Right kidney (tissue), 9 donors: ENCODE measurements around the gene CST2.
"Not testable (repeated sequence)": the region's sequence is repeated elsewhere in the genome, so short reads cannot be mapped to it uniquely, and the experiment has no call there.

Source experiments
- DNase-seq: peaks from one replicate; pipeline ENCODE4 v3.0.0-alpha.2; 2016
- long read RNA-seq, 8 donors: transcript quantifications; one replicate each; lab custom pipeline, GENCODE V29; 2026

Gene CST2, protein sequence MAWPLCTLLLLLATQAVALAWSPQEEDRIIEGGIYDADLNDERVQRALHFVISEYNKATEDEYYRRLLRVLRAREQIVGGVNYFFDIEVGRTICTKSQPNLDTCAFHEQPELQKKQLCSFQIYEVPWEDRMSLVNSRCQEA
- long read RNA-seq, donor 1 = 0 reads
- long read RNA-seq, donor 2 = 0 reads
- long read RNA-seq, donor 3 = 0 reads
- long read RNA-seq, donor 4 = 0 reads
- long read RNA-seq, donor 5 = 0 reads
- long read RNA-seq, donor 6 = 0 reads
- long read RNA-seq, donor 7 = 0 reads
- long read RNA-seq, donor 8 = 0 reads

DNA sequence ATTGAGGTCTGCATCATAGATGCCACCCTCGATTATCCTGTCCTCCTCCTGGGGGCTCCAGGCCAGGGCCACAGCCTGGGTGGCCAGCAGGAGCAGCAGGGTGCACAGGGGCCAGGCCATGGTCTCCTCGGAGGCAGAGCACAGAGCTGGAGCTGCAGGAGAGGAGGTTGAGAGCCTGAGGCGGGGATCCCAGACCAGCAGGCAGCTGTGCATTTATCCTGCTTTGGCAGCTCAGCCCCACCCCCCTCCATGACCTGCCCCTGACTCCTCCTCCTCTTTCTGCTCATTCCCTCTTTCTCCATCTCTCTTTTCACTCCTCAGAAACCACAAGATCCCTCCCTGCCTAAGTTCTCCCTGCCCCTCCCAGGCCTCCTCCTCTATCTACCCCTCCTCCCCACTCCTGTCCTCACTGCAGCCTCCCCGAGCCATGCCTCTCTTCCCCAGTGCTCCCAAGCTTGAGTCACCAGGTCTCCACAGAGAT, at the start of gene CST2:
Gene CST2, minus strand, starts transcription at position 189 of the 481 bp plus-strand sequence. Its CDS starts 69 bp downstream, at position 120.
- DNase-seq = no peak

DNA sequence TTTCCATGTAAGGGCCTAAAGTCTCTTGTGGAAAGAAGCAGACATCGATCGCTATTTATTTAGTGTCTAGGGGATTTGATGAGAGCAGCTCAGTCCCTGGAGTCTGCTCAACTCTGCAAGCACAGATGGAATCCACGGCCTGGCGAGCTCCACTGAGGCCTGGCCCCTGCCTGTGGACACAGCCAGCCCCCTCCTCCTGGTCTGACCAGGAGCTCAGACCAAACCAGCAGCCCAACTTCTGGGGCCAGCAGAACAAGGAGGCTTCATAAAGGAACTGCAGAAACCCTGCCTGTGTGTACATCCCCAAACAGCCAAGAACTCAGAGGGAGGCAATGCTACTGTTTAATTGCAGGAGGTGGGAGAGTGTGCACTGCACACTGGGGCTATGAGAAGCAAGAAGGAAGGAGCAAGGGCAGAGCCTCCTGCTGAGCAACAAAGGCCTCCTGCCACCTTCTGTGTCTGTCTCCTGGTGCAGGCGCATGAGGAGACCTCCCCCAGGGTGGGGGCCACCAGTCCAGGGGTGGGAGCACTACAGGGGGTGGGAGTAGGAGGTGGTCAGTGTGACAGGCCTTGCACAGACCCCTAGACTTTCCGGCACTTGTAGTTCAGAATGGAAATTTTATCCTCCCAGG, 49.2 kb upstream of the CST2 start:
- no peak for DNase-seq

DNA sequence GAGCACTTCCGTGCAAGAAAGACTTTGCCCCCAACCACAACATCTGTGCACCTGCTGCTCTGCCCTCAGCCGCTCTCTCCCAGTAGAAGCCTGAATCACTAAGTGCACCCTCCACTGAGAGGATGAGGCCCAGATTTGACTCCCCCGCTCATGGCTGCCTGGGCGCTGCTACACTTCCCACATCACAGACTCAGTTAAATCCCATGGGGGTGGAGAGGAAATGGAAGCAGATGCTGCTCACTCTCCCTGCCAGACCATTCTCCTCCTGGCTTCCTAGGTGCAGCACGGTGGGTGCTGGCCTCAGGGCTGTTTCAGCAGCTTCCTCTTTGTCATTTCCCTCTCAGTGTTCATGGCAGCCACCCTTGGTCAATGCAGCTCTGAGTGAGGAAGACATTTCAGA, 48.2 kb upstream of the CST2 start:
- DNase-seq = no peak

DNA sequence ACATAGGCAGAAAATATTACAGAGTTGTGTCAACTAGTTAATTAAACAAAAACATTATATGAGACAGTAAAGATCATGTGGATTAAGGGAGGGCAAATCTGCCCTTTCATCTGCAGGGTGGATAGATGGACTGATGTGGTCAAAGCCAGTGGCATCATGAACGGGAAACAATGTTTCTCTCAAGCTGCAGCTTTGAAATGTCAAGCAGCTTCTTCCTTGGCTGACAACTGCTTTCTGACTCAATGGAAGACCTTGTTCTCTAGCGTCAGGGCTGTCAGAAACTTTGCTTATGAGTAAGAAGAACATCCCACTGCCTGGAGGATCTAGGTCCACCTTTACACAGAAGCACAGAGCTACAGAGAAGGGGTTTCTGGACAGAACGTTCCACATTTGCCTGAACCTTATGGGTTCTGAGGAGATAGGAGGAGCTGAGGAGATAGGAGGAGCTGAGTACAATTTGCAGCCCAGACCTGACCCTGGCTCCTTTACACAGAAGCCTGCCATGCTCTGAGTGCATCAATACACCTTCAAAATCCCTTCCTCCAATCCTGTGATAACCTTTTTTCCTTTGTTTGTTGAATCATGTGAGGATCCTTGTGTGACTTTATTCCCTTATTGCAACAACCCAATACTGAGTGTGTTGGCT, 47.0 kb upstream of the CST2 start:
- no peak for DNase-seq

DNA sequence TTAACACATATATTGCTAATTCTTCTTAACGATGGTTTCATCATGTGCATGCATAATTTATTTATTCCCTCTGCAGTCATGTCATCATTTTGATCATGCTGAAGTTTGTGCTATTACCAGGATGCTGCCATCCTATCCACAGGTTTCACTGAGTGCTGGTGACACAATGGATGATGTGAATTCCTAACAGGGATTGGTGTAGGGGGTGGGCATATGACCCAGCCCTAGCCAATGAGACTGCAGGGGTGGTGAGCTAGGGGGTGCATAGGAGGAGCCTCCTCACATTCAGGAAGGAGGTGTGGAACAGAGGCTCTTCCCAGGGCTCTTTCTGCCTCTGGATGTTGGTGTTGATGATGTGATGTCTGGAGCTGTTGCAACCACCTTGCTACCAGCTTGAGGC, 45.5 kb upstream of the CST2 start:
- no peak for DNase-seq

DNA sequence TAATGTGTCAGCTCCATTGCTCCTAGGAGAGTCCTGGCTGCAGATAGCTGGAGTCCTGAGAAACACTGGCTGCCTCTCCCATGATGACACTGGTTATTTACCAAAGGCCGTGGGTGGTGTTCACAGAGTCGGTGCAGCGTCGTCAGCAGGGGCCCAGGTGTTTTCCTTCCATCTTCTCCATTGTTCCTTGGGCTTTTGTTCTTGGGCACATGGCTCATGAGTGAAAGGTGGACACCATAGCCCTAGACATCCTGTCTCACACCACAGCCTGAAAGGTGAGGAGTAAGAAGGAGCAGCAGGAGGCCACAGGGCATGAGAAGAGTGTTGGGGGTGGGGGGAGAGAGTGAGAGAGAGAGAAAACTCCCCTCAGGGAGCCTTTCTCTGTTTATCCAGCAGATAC, 43.9 kb upstream of the CST2 start:
- DNase-seq = no peak

DNA sequence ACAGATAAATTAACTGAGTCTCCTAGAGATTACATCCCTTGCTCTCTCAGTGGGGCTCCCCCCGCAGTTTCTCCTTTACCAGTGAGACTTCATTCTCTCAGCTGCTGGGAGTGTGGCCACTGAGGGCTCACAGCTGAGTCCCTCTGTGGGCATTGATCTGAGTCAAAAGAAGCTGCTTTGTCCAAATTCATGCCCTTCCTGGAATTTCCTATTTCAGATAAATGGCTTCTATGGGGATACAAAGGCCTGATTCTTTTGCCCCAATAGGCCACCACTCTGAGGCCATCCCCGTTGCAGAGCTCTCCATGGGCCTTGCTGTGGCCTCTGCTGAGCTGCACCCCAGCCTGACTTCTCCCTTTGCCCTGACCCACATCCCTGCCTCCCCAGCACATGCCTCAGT, 43.0 kb upstream of the CST2 start:
- no peak for DNase-seq

DNA sequence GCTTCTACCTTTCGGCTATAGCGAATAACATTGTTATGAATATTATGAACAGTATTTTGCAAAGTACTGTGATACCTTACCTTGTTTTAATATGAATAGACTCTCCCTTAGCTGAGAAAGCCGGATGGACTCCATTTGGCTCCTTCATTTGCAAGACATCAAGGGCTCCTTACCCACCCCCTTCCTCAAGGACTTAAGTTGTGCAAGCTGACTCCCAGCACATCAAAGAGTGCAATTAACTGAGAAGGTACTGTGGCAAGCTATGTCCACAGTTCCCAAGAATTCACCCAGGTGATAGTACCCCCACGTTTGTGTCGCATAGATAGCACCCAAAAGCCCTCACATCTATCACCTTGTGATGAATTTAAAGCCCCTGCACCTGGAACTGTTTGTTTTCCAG, 41.8 kb upstream of the CST2 start:
- DNase-seq = no peak

DNA sequence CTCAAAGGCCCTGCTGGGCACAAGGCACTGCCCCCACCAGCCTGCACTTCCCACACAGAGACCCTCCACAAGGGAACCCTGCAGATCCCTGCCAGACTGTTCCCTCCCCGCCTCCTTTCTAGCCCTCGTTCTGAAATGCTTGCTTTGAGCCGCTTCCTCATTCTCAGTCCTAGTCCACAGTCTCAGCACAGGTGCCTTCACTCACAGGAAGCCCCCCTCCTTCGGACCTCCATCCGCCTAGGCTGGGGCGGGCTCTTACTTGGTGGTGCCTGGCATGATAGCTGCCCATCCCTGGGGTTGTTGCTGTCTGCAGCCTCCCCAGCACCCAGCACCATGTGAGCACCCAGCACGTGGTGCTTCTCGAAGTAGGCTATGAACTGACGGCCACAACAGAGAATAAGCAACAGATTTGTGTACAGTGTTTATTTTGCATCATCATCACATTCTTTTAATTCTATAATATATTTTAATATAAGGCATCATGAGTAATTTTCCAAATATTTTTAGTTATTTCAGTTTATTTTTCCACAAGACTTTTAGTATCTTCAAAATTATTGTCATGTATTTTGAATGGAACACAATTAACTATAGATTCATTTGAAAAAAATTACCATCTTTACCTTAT, 40.7 kb upstream of the CST2 start:
- no peak for DNase-seq

DNA sequence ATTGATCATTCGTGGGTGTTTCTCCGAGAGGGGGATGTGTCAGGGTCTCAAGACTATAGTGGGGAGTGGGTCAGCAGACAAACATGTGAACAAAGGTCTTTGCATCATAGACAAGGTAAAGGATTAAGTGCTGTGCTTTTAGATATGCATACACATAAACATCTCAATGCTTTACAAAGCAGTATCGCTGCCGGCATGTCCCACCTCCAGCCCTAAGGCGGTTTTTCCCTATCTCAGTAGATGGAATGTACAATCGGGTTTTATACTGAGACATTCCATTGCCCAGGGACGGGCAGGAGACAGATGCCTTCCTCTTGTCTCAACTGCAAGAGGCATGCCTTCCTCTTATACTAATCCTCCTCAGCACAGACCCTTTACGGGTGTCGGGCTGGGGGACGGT, 34.2 kb upstream of the CST2 start:
- DNase-seq = not testable (repeated sequence)

DNA sequence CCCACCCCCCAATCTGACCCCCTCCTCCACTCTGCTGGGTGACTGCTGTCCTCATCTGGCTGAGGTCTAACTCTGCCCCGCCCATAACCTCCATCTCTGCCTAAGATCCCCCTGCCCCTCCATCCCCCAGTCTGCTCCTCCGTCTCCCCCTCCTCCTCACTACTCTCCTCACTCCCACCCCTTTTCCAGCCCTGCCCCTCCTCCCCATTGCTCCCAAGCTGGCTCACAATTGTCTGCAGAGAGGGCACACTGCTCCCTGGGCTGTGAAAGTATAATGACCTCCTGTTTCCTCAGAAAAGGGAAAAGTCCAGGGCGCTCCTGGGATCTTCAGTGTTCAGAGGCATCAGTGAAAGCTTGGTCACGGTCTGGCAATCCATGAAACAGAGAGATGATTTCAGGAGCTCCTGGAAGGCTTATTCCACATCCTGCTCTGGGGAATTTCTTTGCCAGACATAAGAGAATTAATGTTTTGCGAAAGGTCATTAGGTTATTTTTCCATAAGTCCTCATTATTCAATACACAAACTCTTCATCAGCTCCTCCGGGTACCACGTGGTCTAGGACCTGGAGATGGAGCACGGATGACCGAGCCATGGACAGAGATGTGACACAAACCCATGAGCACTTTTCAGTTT, 31.6 kb upstream of the CST2 start:
- DNase-seq = no peak

DNA sequence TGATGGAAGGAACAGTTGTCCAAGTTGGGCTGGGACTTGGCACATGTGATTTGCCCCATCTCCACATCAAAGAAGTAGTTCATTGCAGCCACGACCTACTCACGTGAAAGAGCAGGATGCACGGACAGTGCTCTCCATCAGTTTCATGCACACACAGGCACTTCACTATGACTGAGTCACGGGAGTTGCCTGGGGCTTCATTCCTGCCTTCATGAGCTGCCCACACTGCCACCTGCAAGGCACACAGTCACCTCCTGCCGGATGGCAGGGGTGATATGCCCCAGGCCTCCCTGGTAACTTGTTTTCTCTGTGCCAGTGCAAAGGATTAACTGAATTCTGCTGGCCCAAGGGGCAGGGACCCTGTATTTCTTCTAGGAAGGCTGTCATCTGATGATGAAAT, 30.2 kb upstream of the CST2 start:
- DNase-seq = no peak

DNA sequence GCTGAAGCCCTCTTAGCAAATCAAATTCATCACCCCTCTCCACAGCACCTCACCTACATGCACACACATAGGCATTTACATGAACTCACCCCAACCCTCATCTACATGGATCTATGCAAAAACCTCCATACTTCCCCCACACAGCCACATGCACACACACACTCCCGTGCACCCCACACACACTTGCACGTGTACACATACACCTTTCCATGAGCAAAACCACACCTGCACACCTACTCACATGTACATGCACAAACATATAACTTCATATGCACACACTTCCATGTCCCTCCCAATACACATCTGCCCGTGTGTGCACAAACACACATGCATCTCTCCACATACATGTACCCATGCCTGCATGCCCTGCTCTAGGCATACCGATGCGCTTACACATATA, 29.7 kb upstream of the CST2 start:
- no peak for DNase-seq

DNA sequence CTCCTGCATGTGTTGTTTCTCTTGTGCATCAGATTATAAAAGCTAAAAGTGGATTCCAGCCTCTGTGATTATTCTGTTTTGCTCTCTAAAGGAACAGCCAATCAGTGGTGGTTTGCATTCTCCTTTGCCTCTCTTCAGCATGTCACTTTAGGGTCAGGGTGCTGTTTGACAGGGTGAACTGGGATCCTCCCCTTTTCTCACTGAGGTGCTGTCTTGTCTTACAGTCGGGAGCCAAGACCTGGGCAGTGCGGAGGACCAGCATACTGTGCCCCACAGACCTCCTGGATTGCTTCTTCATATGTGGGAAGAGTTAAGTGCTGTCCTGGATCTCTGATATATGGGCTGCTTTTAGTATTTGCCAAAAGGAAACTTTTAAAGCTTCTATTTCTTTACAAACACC, 15.2 kb upstream of the CST2 start:
- no peak for DNase-seq

DNA sequence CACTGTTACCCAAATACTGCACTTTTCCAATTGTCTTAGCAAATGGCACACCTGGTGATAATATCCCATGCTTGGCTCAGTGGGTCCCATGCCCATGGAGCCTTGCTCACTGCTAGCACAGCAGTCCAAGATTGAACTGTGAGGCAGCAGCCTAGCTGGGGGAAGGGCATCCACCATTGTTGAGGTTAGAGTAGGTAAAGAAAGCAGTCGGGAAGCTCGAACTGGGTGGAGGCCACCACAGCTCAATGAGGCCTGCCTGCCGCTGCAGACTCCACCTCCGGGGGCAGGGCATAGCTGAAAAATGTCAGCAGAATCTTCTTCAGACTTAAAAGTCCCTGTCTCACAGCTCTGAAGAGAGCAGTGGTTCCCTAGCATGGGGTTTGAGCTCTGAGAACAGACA, 9.2 kb upstream of the CST2 start:
- DNase-seq = no peak

DNA sequence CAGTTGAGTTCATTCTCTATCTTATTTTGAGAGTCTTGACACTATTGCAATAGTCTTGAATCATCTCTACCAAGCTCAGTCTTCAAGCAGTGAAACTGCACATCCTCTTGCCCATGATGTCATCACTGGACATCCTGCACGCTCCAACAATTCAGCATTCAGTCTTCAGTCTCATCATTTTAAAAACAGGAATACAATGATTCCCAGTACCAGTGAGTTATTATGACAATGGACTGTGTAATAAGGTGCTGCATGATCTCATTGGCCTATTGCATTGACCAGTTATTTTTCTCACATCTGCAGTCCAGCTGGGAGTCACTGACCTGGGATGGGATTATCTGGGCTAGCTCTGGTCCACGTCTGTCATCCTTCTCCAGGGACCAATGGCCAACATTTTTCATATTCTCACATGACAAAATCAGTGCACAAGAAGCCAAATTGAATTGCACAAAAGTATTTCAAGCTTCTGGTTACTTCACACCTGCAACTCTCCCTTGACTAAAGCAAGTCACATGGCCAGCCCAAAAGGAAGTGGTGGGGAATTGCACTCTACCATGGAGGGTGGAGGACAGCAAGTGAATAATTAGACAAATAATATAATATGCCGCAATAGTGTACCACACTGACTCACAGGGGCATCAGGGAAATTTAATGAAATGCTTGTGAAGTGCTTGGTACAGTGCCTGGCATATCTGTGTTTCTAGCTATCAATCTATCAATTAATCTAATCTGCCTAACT, 6.4 kb upstream of the CST2 start:
- no peak for DNase-seq

DNA sequence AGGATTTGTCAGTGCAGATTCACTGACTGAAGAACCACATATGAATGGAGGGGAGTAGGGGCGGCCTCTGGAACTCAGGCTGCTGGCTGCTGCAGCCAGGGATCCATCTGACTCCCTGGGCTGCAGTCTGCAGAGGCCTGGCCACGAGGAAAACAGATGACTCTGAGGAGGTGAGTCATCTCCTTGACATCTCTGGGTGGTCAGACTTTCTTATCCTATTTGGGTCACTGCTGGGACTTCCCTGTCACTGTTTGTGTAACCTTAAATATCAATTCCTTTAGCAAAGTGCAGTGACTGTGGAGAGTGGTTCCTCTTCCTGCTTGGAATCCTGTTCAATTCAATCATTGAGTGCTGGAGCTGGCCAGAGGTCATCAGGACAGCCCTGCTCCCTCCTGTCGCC, 5.4 kb upstream of the CST2 start:
- DNase-seq = not testable (repeated sequence)

DNA sequence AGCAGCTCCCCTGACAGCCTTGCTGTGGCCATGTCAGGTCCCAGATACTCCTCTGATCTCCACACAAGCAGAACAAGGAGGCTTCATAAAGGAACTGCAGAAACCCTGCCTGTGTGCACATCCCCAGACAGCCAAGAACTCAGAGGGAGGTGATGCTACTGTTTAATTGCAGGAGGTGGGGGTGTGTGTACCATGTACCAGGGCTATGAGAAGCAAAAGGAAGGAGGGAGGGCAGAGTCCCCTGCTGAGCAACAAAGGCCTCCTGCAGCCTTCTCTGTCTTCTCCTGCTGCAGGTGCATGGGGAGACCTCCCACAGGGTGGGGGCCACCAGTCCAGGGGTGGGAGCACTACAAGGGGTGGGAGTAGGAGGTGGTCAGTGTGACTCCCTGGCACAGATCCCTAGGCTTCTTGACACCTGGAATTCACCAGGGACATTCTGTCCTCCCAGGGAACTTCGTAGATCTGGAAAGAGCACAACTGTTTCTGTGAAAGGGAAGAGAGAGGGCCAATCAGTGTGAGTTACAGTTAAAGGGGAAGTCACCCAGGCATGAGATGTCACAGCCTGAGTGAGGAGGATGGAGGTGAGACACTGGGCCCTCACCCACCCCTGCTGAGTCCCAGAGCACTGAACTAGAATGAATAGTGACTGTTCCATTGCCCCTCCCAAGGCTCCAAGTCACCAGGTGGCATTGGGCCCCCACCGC, 2.8 kb downstream of the CST2 start:
- no peak for DNase-seq

DNA sequence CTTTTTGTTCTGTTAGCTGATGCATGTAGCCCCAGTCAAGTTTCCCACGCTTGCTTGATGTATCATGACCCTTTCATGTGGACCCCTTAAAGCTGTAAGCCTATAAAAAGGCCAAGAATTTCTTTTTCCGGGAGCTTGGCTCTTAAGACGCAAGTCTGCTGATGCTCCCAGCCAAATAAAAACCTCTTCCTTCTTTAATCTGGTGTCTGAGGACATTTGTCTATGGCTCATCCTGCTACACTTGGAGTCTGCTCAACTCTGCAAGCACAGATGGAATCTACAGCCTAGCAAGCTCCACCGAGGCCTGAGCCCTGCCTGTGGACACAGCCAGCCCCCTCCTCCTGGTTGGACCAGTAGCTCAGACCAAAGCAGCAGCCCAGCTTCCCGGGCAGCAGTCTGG, 3.4 kb downstream of the CST2 start:
- DNase-seq = no peak

DNA sequence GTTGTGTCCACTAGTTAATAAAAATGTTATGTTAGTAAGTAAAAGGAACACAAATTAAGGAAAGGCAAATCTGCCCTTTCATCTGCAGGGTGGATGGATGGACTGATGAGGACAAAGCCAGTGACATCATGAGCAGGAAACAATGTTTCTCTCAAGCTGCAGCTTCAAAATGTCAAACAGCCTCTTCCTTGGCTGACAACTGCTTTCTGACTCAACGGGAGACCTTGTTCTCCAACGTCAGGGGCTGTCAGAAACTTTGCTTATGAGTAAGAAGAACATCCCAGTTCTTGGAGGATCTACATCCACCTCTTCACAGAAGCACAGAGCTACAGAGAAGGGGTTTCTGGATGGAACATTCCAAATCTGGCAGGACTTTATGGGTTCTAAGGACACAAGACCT, 6.0 kb downstream of the CST2 start:
- no peak for DNase-seq

DNA sequence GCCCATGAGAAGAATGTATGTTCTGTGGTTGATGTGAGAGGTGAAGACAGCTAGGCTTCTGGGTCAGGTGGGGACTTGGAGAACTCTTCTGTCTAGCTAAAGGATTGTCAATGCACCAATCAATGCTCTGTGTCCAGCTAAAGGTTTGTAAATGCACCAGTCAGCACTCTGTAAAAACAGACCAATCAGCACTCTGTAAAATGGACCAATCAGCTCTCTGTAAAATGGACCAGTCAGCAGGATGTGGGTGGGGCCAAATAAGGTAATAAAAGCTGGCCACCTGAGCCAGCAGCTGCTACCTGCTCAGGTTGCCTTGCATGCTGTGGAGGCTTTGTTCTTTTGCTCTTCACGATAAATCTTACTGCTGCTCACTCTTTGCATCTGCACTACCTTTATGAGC, 15.0 kb downstream of the CST2 start:
- DNase-seq = not testable (repeated sequence)
